Muscle layer of duodenum (tissue), 2 donors: Measurements from ENCODE around the gene CEP85.
A peak's percentile ranks its signal among the peaks of the same experiment; 100 is the strongest.
"Not testable (repeated sequence)": the region's sequence is repeated elsewhere in the genome, so short reads cannot be mapped to it uniquely, and the experiment has no call there.

Source experiments
- H3K27ac ChIP-seq: one replicate; pipeline ENCODE4 v1.7.0; 2013; ENCODE audit warnings: mild to moderate bottlenecking, low read length
- H3K27me3 ChIP-seq: one replicate; pipeline ENCODE4 v1.7.0; 2013; ENCODE audit warnings: low read depth, mild to moderate bottlenecking, control low read depth, low read length
- H3K36me3 ChIP-seq, 2 donors: one replicate each; pipeline ENCODE4 v1.7.0; 2013; ENCODE audit warnings: low read length in 2 of 2, control low read depth in 1 of 2, mild to moderate bottlenecking in 1 of 2; ENCODE audit not compliant: insufficient read depth in 2 of 2, control insufficient read depth in 1 of 2
- H3K4me1 ChIP-seq, 2 donors: one replicate each; pipeline ENCODE4 v1.7.0; 2013; ENCODE audit warnings: low read length in 2 of 2, mild to moderate bottlenecking in 2 of 2, control low read depth in 1 of 2, moderate library complexity in 1 of 2; ENCODE audit not compliant: insufficient read depth in 2 of 2, control insufficient read depth in 1 of 2
- H3K4me3 ChIP-seq, 2 donors: one replicate each; pipeline ENCODE4 v1.7.0; 2013; ENCODE audit warnings: low read length in 2 of 2, low read depth in 1 of 2, mild to moderate bottlenecking in 1 of 2
- H3K9me3 ChIP-seq, 2 donors: one replicate each; pipeline ENCODE4 v1.7.0; 2013; ENCODE audit warnings: low read length in 2 of 2, control low read depth in 1 of 2, mild to moderate bottlenecking in 1 of 2; ENCODE audit not compliant: control insufficient read depth in 1 of 2
- donor health status: healthy.

Gene CEP85

DNA sequence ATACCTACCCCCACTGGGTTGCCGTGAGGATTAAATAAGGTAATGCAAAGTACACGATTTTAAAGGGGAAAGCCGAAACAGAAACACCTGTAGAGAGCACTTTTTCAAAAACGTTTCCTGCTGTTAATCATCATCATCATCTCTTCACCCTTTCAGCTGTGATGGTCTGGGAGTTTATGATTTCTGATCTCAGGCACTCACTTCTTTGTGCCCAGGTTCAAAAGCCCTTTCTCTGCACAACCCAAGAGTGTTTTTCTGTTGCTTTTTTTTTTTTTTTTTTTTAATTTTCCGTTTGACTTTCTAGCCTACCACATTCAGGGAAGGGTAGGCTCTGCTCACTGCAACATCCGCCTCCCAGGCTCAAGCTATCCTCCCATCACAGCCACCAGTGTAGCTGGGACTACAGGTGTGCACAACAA lies 73.4 kb downstream of the CEP85 start:
- Histone ChIP-seq H3K4me3 (no peak overlapping the region), H3K4me1 (peaks cover 9 to 10% of the 10 kb centered on the region in 2 donors), H3K36me3 (no peaks in the 10 kb centered on the region), H3K9me3 (no peaks in the 10 kb centered on the region), H3K27me3 (no peaks in the 10 kb centered on the region), H3K27ac (peak overlapping the region; percentile 37)

DNA sequence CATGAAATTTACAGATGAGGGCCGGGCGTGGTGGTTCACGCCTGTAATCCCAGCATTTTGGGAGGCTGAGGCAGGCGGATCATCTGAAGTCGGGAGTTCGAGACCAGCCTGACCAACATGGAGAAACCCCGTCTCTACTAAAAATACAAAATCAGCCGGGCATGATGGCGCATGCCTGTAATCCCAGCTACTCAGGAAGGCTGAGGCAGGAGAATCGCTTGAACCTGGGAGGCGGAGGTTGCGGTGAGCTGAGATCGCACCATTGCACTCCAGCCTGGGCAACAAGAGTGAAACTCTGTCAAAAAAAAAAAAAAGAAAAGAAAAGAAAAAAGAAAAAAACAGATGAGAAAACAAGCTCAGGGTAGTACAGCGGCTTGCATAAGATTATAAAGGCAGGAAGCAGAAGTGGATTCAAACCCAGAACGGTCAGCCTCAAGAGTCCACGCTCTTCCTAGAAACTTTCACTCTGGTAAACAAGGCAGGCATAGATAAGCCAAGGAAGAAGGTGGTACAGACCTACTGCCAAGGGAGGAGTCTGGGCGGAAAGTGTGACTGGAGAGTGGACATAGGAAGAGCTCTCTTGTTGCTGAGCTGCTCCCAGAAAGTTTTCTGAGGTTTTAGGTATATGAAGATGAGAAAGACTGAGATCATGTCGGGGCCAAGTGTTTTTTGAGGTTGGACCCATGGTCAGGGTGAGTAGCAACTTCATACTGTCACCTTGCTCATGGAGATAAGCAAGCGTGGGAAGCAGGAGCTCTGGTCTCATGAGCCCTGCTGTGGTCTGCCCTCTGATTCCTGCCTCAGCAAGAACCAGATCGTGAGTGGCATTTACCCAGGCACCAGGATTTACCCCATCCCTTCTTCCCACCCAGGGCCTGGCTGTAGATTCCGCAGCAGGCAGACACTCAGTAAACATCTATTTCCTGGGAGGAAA lies 74.2 kb downstream of the CEP85 start:
- H3K27me3 ChIP-seq, H3K27ac ChIP-seq, H3K36me3 ChIP-seq, H3K9me3 ChIP-seq, H3K4me3 ChIP-seq: not testable (repeated sequence)
- H3K4me1 ChIP-seq, result peaks cover 4 to 10% of the 10 kb centered on the region in 2 donors

DNA sequence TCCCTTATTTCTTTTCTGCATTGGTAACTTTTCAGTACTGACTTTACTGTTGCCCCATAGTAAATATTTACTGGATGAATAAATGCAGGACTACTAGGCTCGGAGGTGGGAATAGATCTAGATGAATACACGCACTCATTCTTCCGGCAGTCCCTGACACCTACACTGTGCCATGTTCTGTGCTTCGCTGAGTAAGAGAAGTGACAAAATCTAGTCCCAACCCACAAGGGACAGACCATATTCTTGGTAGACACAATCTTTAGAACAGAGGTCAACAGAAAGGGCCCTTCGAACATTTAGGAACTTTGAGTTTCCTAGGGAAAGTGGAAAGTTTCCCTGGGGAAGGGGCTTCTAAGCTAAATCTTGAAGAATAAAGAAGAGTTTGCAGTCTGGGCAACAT lies 80.5 kb downstream of the CEP85 start:
- Histone ChIP-seq H3K4me1 (no peaks in the 10 kb centered on the region), H3K27ac (no peak overlapping the region), H3K36me3 (no peaks in the 10 kb centered on the region), H3K9me3 (no peaks in the 10 kb centered on the region), H3K27me3 (no peaks in the 10 kb centered on the region), H3K4me3 (no peak overlapping the region)

DNA sequence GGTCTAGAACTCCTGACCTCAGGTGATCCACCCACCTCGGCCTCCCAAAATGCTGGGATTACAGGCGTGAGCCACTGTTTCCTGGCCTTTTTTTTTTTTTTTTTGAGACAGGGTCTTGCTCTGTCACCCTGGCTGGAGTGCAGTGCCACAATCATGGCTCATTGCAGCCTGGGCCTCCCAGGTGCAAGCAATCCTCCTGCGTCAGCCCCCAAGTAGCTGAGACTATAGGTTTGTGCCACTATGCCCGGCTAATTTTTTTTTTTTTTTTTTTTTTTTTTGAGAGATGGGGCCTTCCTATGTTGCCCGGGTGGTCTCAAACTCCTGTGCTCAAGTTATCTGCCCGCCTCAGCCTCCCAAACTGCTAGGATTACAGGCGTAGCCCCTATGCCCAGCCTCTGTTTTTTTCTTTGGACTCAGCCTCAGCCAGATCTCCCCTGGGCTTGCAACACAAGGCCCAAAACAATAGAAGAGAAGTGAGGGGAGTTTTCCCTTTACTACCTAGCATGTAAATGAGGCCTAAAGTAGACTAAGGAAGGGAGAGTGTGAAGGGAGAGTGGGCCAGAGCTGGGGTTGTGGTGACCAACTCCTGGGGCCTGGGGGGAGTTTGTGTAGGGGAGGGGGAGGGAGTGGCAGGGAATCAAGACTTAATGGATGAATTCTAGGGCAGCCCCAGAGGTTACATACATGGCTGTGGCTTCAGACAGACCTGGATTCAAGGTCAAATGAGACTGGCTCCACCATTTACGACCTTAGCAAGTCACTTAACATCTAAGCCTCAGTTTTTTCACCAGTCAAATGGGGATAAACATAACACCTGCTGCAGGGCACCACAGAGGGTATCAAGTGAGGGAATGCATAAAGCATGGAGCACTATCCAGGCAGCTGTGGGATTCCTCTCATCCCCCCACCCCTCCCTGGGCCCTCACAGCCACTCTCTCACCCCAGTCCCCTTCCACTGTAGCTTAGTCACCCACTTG lies 82.2 kb downstream of the CEP85 start:
- no peaks in the 10 kb centered on the region for H3K36me3 ChIP-seq
- H3K27me3 ChIP-seq, result no peaks in the 10 kb centered on the region
- no peak overlapping the region for H3K27ac ChIP-seq
- no peak overlapping the region for H3K4me3 ChIP-seq
- H3K4me1 ChIP-seq, result peaks cover 0 to 5% of the 10 kb centered on the region in 2 donors
- H3K9me3 ChIP-seq, result no peaks in the 10 kb centered on the region

DNA sequence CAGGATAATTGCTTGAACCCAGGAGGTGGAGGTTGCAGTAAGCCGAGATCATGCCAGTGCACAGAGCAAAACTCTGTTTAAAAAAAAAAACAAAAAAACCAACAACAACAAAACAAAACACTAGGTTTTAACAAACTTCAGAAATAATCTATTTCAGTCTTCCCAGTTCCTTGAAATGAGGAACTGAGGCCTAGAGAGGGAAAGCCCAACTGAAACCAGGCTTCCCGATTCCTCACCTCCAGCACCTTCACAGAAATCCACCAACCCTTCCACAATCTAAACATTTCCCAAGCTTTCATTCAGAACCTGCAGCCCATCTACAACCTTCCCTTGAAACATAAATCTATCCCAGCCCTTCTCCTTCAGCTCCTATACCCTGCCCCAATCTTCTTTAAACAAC lies 83.1 kb downstream of the CEP85 start:
- no peaks in the 10 kb centered on the region for H3K27me3 ChIP-seq
- peak overlapping the region; percentile 33 for H3K27ac ChIP-seq
- peaks cover 0 to 9% of the 10 kb centered on the region in 2 donors for H3K4me1 ChIP-seq
- no peaks in the 10 kb centered on the region for H3K9me3 ChIP-seq
- no peaks in the 10 kb centered on the region for H3K36me3 ChIP-seq
- H3K4me3 ChIP-seq, result no peak overlapping the region

DNA sequence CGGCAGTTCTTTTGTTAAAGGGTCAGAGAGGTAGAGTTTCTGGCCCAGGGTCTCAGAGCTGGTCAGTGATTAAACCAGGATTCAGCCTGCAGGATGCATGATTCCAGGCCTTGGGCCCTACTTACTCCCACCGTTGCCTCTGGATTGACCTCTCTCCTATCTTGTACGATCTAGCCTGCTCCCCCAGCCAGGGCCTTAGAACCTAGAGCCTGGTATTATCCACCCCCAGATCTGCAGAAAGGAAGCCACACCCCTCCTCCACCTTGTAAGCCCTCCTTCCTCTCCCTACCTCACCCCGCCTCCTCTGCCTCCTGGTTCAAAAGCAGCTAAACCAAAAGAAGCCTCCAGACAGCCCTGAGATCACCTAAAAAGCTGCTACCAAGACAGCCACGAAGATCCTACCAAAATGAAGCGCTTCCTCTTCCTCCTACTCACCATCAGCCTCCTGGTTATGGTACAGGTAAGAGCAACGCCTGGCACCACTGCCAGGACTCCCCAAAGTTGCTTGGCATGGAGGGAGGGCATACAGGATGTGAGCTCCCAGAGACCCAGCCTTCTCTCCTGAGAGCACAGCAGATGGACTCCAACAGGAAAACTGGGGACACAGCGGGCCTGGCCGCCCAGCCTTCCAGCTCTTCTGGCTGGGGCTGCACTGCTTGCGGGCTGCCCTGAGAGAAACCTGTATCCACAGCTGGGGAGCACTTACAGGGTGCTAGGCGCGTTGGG lies 83.8 kb downstream of the CEP85 start, which contains the start of gene CD52:
Gene CD52, plus strand, starts transcription at position 347 of the 726 bp plus-strand sequence. Its CDS starts 60 bp downstream, at position 407.
- H3K27ac ChIP-seq, result peak within 1 kb of the TSS; percentile 63
- H3K9me3 ChIP-seq, result no peaks in the 10 kb centered on the region
- no peaks in the 10 kb centered on the region for H3K27me3 ChIP-seq
- no peaks in the 10 kb centered on the region for H3K36me3 ChIP-seq
- peak within 1 kb of the TSS in 1 of 2 donors; percentile 30 for H3K4me3 ChIP-seq
- peaks cover 0 to 9% of the 10 kb centered on the region in 2 donors for H3K4me1 ChIP-seq

DNA sequence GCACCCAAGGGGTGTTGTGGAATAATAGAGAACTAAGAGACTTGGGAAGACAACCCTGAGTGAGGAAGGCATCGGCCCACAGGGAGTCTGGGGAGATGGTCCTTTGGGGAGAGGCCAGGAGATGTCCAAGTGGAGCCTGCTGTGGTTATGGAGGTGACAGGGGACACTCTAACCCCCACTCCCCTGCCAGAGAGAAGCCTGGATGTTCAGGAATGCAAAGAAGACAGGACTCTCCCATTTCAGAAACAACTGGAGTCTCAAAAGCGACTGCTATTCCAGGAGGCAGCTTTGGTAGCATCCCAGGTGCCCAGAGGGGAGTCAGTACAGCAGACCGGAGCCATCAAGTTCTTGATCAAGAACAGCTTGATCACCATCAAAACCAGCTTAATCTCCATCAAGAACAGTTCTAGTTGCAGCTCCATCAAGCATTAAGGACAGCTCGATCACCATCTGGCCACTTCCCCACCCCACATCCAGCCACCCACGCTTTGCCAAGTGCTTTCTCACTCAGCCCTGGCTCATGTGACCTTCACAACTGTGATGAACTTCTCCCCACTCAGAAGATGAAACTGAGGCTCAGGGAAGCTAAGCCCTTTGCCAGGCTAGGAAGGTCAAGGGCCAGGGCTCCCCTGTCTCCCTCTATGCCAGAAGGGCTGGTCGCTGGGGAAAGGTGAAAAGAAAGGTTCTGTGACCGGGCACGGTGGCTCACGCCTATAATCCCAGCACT lies 84.5 kb downstream of the CEP85 start:
- Histone ChIP-seq H3K36me3 (no peaks in the 10 kb centered on the region), H3K4me1 (peaks cover 0 to 9% of the 10 kb centered on the region in 2 donors), H3K27me3 (no peaks in the 10 kb centered on the region), H3K27ac (peak overlapping the region; percentile 63), H3K4me3 (peak overlapping the region in 1 of 2 donors; percentile 30), H3K9me3 (no peaks in the 10 kb centered on the region)

DNA sequence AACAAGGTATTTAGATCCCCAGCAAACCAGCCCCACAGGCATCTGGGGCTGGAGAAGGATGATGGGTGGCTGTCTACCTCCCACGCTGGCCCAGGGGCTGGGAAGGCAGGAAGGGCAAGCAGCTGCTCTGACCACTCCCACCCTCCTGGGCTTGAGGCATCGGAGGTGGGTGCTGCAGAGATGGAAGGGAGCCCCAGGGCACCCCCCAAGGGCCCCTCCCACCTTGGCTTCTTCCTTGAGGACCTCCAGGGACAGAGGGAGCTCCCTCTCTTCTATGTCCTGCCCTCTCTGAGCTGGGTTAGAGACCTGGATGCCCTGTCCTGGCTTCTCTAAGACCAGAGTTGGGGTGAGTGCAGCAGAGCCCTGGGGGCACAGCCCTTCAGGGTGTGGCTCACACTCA lies 86.9 kb downstream of the CEP85 start:
- no peak overlapping the region for H3K27ac ChIP-seq
- no peak overlapping the region for H3K4me3 ChIP-seq
- H3K27me3 ChIP-seq, result no peaks in the 10 kb centered on the region
- H3K4me1 ChIP-seq, result peaks cover 0 to 9% of the 10 kb centered on the region in 2 donors
- no peaks in the 10 kb centered on the region for H3K36me3 ChIP-seq
- H3K9me3 ChIP-seq, result no peaks in the 10 kb centered on the region

DNA sequence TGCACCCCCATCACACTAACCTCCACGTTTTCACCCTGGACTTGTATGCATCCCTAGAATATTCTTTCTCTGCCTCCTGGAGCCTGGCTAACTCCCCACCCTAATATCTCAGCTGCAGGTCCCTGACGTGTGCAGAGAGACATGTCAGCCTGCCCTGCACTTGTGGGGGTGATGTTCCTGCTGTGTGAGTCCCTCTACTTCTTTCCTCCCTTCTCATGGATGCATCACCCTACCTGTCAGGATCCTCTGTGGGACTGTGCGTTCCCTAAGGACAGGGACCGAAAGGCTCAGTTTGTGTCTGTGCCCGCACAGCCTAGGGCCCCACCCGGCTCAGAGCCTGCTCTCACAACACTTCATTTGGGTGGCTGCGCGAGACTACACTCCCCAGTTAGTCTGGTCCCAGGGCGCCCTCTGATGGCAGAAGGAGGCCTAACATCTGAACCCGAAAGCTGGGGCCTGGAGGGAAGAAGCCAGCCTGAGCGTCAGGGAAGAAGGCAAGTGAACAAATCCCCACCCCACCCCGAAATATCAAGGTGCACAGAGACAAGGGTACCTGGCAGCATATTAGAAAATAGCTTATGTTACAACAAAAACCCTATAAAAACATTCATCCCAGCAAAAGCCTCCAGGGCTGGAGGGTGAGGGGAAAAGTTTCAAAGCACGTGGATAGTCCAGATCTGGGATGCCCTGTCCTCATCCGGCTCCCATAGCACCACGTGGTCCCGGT lies 87.5 kb downstream of the CEP85 start:
- H3K9me3 ChIP-seq, result no peaks in the 10 kb centered on the region
- H3K36me3 ChIP-seq, result no peaks in the 10 kb centered on the region
- peaks cover 0 to 9% of the 10 kb centered on the region in 2 donors for H3K4me1 ChIP-seq
- H3K27me3 ChIP-seq, result no peaks in the 10 kb centered on the region
- no peak overlapping the region for H3K27ac ChIP-seq
- no peak overlapping the region for H3K4me3 ChIP-seq

DNA sequence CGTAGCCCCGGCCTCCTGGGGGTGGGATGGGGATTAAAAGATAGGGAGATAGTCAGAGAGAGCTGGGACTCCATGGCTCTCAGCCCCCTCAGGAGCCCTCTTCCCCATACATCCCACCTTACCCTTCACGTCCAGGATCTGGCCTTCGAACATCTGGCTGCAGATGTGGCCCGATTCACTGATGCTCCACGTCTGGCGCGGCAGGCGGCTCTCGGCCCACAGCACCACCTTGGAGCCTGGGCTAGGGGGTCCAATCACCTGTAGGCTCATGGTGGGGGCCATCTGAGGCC lies 88.0 kb downstream of the CEP85 start:
- no peak overlapping the region for H3K4me3 ChIP-seq
- no peaks in the 10 kb centered on the region for H3K27me3 ChIP-seq
- no peak overlapping the region for H3K27ac ChIP-seq
- H3K4me1 ChIP-seq, result peaks cover 0 to 9% of the 10 kb centered on the region in 2 donors
- H3K9me3 ChIP-seq, result no peaks in the 10 kb centered on the region
- no peaks in the 10 kb centered on the region for H3K36me3 ChIP-seq
